Measurements from ENCODE around the gene CREBL2.
"Not testable (repeated sequence)": the region's sequence is repeated elsewhere in the genome, so short reads cannot be mapped to it uniquely, and the experiment has no call there.

The CREBL2 gene

GRCh38 chr12:12583510-12584178 is 28.0 kb upstream of the CREBL2 start:
- Histone ChIP-seq H3K27me3 (ENCODE audit: control insufficient read depth, insufficient read depth, low read length) (no peaks in the 10 kb centered on the region), H3K9ac (ENCODE audit: low read depth, low read length) (no peak overlapping the region), H3K4me1 (ENCODE audit: control insufficient read depth, insufficient read depth, low read length) (no peaks in the 10 kb centered on the region), H3K36me3 (ENCODE audit: control insufficient read depth, insufficient read depth, low read length) (no peaks in the 10 kb centered on the region), H3K4me3 (ENCODE audit: low read depth, low read length) (no peak overlapping the region), H3K9me3 (ENCODE audit: control insufficient read depth, insufficient read depth, low read length) (no peaks in the 10 kb centered on the region)

- Histone ChIP-seq H3K27me3 (ENCODE audit: control insufficient read depth, insufficient read depth, low read length) (no peaks in the 10 kb centered on the region), H3K36me3 (ENCODE audit: control insufficient read depth, insufficient read depth, low read length) (no peaks in the 10 kb centered on the region), H3K9ac (ENCODE audit: low read depth, low read length) (no peak overlapping the region), H3K4me1 (ENCODE audit: control insufficient read depth, insufficient read depth, low read length) (no peaks in the 10 kb centered on the region), H3K9me3 (ENCODE audit: control insufficient read depth, insufficient read depth, low read length) (no peaks in the 10 kb centered on the region), H3K4me3 (ENCODE audit: low read depth, low read length) (no peak overlapping the region)
Observed at GRCh38 chr12:12585115-12585863, 26.4 kb upstream of the CREBL2 start.

GRCh38 chr12:12586879-12587675 is 24.6 kb upstream of the CREBL2 start:
- H3K9ac ChIP-seq (ENCODE audit: low read depth, low read length) = no peak overlapping the region
- H3K9me3 ChIP-seq (ENCODE audit: control insufficient read depth, insufficient read depth, low read length) = no peaks in the 10 kb centered on the region
- no peaks in the 10 kb centered on the region for H3K36me3 ChIP-seq (ENCODE audit: control insufficient read depth, insufficient read depth, low read length)
- H3K27me3 ChIP-seq (ENCODE audit: control insufficient read depth, insufficient read depth, low read length) = no peaks in the 10 kb centered on the region
- H3K4me1 ChIP-seq (ENCODE audit: control insufficient read depth, insufficient read depth, low read length) = no peaks in the 10 kb centered on the region
- no peak overlapping the region for H3K4me3 ChIP-seq (ENCODE audit: low read depth, low read length)

- H3K4me1 ChIP-seq (ENCODE audit: control insufficient read depth, insufficient read depth, low read length) = no peaks in the 10 kb centered on the region
- H3K9ac ChIP-seq (ENCODE audit: low read depth, low read length) = no peak overlapping the region
Observed at GRCh38 chr12:12587878-12588277, 23.8 kb upstream of the CREBL2 start.

GRCh38 chr12:12588436-12588835 is 23.2 kb upstream of the CREBL2 start:
- not testable (repeated sequence) for H3K4me3 ChIP-seq (ENCODE audit: low read depth, low read length); H3K27me3 ChIP-seq (ENCODE audit: control insufficient read depth, insufficient read depth, low read length); H3K4me1 ChIP-seq (ENCODE audit: control insufficient read depth, insufficient read depth, low read length); H3K9ac ChIP-seq (ENCODE audit: low read depth, low read length); H3K36me3 ChIP-seq (ENCODE audit: control insufficient read depth, insufficient read depth, low read length); H3K9me3 ChIP-seq (ENCODE audit: control insufficient read depth, insufficient read depth, low read length)

More at GRCh38 chr12:12587878-12588277, 23.8 kb upstream of the CREBL2 start:
- H3K36me3 ChIP-seq (ENCODE audit: control insufficient read depth, insufficient read depth, low read length) = no peaks in the 10 kb centered on the region
- no peak overlapping the region for H3K4me3 ChIP-seq (ENCODE audit: low read depth, low read length)
- H3K9me3 ChIP-seq (ENCODE audit: control insufficient read depth, insufficient read depth, low read length) = no peaks in the 10 kb centered on the region
- H3K27me3 ChIP-seq (ENCODE audit: control insufficient read depth, insufficient read depth, low read length) = no peaks in the 10 kb centered on the region

GRCh38 chr12:12590961-12591360 is 20.7 kb upstream of the CREBL2 start:
- H3K27me3 ChIP-seq (ENCODE audit: control insufficient read depth, insufficient read depth, low read length) = no peaks in the 10 kb centered on the region
- H3K4me3 ChIP-seq (ENCODE audit: low read depth, low read length) = no peak overlapping the region
- H3K4me1 ChIP-seq (ENCODE audit: control insufficient read depth, insufficient read depth, low read length) = no peaks in the 10 kb centered on the region
- H3K9ac ChIP-seq (ENCODE audit: low read depth, low read length) = no peak overlapping the region
- H3K9me3 ChIP-seq (ENCODE audit: control insufficient read depth, insufficient read depth, low read length) = no peaks in the 10 kb centered on the region
- H3K36me3 ChIP-seq (ENCODE audit: control insufficient read depth, insufficient read depth, low read length) = no peaks in the 10 kb centered on the region

- Histone ChIP-seq H3K27me3 (ENCODE audit: control insufficient read depth, insufficient read depth, low read length) (no peaks in the 10 kb centered on the region), H3K4me3 (ENCODE audit: low read depth, low read length) (no peak overlapping the region), H3K36me3 (ENCODE audit: control insufficient read depth, insufficient read depth, low read length) (no peaks in the 10 kb centered on the region), H3K9me3 (ENCODE audit: control insufficient read depth, insufficient read depth, low read length) (no peaks in the 10 kb centered on the region), H3K4me1 (ENCODE audit: control insufficient read depth, insufficient read depth, low read length) (no peaks in the 10 kb centered on the region), H3K9ac (ENCODE audit: low read depth, low read length) (no peak overlapping the region)
Observed at GRCh38 chr12:12592930-12593329, 18.7 kb upstream of the CREBL2 start.

GRCh38 chr12:12595929-12596328 is 15.7 kb upstream of the CREBL2 start:
- not testable (repeated sequence) for H3K36me3 ChIP-seq (ENCODE audit: control insufficient read depth, insufficient read depth, low read length); H3K4me1 ChIP-seq (ENCODE audit: control insufficient read depth, insufficient read depth, low read length); H3K9me3 ChIP-seq (ENCODE audit: control insufficient read depth, insufficient read depth, low read length); H3K9ac ChIP-seq (ENCODE audit: low read depth, low read length); H3K27me3 ChIP-seq (ENCODE audit: control insufficient read depth, insufficient read depth, low read length); H3K4me3 ChIP-seq (ENCODE audit: low read depth, low read length)

GRCh38 chr12:12596598-12596997 is 15.1 kb upstream of the CREBL2 start:
- H3K36me3 ChIP-seq (ENCODE audit: control insufficient read depth, insufficient read depth, low read length); H3K27me3 ChIP-seq (ENCODE audit: control insufficient read depth, insufficient read depth, low read length); H3K4me1 ChIP-seq (ENCODE audit: control insufficient read depth, insufficient read depth, low read length); H3K9me3 ChIP-seq (ENCODE audit: control insufficient read depth, insufficient read depth, low read length); H3K9ac ChIP-seq (ENCODE audit: low read depth, low read length); H3K4me3 ChIP-seq (ENCODE audit: low read depth, low read length): not testable (repeated sequence)

GRCh38 chr12:12598864-12599263 is 12.8 kb upstream of the CREBL2 start:
- H3K4me3 ChIP-seq (ENCODE audit: low read depth, low read length) = no peak overlapping the region
- no peaks in the 10 kb centered on the region for H3K9me3 ChIP-seq (ENCODE audit: control insufficient read depth, insufficient read depth, low read length)
- H3K27me3 ChIP-seq (ENCODE audit: control insufficient read depth, insufficient read depth, low read length) = no peaks in the 10 kb centered on the region
- no peaks in the 10 kb centered on the region for H3K36me3 ChIP-seq (ENCODE audit: control insufficient read depth, insufficient read depth, low read length)
- no peaks in the 10 kb centered on the region for H3K4me1 ChIP-seq (ENCODE audit: control insufficient read depth, insufficient read depth, low read length)
- no peak overlapping the region for H3K9ac ChIP-seq (ENCODE audit: low read depth, low read length)

- H3K27me3 ChIP-seq (ENCODE audit: control insufficient read depth, insufficient read depth, low read length) = no peaks in the 10 kb centered on the region
- H3K4me1 ChIP-seq (ENCODE audit: control insufficient read depth, insufficient read depth, low read length) = no peaks in the 10 kb centered on the region
- no peaks in the 10 kb centered on the region for H3K36me3 ChIP-seq (ENCODE audit: control insufficient read depth, insufficient read depth, low read length)
- H3K4me3 ChIP-seq (ENCODE audit: low read depth, low read length) = no peak overlapping the region
- no peak overlapping the region for H3K9ac ChIP-seq (ENCODE audit: low read depth, low read length)
- H3K9me3 ChIP-seq (ENCODE audit: control insufficient read depth, insufficient read depth, low read length) = no peaks in the 10 kb centered on the region
Observed at GRCh38 chr12:12599750-12600643, 11.7 kb upstream of the CREBL2 start.

Data from iPS-15b (cell line).